ENCODE data around the gene GPATCH3.

GRCh38 chr1:26945728-26946127 is 45.5 kb upstream of the GPATCH3 start:
- TF ChIP-seq CTCF (IDR thresholded peaks at IDR 0.05 in 8 of 11, conservative IDR thresholded peaks at IDR 0.05 in 3 of 11) (no peak), POLR2AphosphoS5 (IDR thresholded peaks at IDR 0.05) (no peak)
